T-helper 1 cell treated with Interleukin-12 subunit alpha and Interleukin-12 subunit beta and Interleukin-4 antibody, amounts not matched to agents 30 ng/mL and 1 ng/mL, for 36 hours (primary cell): ENCODE measurements around the gene HSD3B1. TPM values are rescaled to one million over a fixed set of nuclear protein-coding genes. Genes with fewer than 3 reads are reported as not detected.
"Not testable (repeated sequence)": the region's sequence is repeated elsewhere in the genome, so short reads cannot be mapped to it uniquely, and the experiment has no call there.

ENCODE experiments used
- intact Hi-C: fragments of 100-400 bp; cut with micrococcal nuclease; formaldehyde crosslinking; loops from one replicate; pipeline ENCODE4 v1.15.1; 2024
- total RNA-seq: library from RNA; stranded (reverse); gene quantifications from 2 replicates; pipeline ENCODE4 v1.2.3, GENCODE V29; 2022

The HSD3B1 gene
- total RNA-seq, 1 donor from 2014 or later, result not detected

DNA sequence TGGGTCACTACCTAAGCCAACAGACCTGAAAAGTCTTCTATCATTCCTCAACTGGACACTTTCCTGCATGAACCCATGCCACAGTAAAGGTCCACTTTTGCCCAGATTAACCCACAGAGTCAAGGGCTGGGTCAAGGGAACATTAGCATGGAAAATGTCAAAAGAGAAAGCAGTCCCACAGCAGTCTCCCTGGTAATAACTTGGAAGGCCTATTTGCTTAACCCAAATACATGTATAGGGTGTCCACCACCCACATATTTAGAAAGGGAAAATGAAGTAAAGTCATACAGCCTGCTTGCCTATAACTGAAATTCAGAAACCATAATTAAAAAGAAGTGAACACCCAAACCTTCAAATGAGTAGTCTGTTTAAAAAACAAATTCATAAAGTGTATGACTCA, 16.1 kb upstream of the HSD3B1 start:
- intact Hi-C loops, result no loop called here

DNA sequence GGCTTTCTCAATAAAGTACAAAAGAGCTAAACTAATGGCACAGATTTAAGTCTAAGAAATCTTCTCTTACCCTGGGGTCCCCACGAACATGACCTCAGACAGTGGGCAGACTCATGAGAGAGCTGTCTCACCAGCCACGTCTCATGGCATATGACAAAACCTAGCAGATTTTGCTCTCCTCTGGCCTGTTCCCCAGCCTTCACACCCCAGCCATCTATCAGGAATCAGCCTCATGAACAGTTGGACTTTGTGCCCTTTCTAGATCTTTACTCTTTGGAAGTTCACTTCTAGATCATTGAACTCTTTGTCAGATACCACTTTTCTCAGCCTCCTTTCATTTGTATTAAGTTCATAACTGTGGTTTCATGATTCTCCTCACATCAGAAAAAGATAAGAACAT, 14.2 kb upstream of the HSD3B1 start:
- intact Hi-C loops, result no loop called here

DNA sequence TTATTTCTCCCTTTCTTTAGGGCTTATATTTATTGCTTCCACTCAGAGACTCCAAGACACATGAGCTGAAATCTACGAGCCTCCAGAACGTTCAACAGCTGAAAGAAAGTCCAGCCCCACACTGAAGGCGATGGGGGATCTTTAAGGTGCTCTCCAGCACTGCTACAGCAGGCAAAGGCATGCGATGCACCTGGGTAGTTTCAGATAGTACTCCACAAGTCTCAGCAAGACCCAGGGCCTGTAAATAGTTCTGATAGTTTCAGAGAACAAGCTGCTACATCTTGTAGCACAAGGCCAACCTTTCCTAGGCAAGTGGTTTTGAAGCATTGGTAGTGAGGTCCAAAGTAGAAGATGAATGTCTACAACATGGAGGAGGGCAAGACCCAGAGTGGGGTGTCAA, 2.2 kb upstream of the HSD3B1 start:
- intact Hi-C loops, result no loop called here

DNA sequence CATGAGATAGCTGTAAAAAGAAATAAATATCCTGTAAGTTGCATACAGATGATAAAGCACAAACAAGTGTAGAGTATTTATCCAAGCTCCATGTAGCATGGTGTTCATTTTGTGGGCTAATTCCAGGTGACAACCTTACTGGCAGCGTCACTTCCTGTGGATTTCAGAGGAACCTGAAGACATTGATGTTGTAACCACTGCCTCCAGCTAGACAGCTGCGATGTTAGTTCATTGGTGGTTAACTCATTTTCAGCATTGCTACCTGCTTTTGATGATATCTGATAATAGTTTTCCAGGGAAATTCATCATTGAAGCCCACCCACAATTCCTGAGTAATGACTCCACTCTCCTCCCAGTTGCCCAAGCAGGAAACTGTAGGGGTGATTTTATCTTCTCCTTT, 3.0 kb downstream of the HSD3B1 start:
- intact Hi-C loops, result no loop called here

DNA sequence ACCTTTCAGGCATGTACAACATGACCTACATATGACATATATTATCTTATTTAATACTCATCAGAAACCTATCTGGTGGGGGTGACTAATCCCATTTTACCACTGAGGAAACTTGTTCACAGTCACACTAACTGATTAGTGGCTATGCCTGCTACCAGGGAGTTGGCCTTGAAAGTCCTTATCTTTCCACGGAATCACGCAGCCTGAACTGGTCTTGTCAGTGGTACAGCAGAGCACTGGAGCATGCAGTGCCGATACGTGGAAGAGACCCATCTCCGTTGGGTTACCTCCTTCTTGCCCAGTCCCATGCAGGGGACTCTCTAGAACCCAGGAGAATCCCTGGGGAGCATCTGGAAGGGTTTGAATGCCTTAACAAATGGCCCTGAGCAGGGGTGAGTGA, 8.2 kb downstream of the HSD3B1 start:
- intact Hi-C loops, result no loop called here

DNA sequence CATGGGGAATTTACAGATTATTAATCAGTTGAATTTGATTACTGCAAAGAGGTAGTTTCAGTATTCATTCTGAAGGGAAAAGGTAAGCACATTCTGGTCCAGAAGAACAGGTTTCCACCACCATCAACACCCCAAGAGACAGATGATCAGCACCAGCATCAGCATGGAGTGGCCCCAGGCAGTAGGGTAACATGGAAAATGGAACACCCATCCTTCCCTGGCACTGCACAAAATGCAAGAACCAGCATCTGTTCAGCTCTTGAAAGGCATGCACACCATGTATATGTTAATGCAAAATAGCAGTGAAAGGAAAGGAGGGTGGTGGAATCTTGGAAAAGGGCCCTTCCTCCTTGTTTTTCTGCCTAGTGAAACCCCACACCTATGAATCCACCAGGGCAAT, 9.2 kb downstream of the HSD3B1 start:
- intact Hi-C loops, result no loop called here

DNA sequence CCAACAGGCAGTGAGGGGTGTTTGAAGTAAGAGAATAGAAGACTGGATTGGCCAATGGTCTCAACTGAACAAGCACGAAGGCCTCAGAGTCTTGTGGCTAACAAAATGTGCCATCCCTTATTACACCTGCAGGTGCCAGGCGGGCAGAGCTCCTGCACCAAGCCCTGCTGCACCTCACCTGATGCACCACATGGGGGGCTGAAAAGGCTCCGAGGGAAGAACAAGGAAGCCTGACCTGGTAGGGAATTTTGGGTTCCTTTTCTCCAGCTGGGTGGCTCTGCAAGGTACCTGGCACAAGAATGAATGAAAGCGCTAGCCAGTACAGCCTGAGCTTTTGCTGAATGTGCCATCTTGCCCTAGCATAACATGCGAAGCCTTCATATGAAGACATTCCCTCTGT, 9.7 kb downstream of the HSD3B1 start:
- intact Hi-C loops, result no loop called here

DNA sequence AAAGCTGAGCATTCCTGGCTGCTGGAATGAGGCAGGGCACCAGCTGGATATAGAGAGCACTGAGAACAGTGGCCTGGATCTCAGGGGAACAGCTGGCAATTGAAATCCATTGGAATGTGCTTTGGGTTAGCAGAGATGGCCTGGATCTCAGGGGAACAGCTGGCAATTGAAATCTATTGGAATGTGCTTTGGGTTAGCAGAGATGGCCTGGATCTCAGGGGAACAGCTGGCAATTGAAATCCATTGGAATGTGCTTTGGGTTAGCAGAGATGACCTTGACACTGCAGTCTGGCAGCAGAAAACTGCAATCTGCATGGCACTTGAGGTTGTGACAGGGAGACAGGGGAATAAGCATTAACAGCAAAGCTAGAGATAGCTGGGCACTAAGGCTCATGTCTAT, 10.7 kb downstream of the HSD3B1 start:
- intact Hi-C loops, result not testable (repeated sequence)

DNA sequence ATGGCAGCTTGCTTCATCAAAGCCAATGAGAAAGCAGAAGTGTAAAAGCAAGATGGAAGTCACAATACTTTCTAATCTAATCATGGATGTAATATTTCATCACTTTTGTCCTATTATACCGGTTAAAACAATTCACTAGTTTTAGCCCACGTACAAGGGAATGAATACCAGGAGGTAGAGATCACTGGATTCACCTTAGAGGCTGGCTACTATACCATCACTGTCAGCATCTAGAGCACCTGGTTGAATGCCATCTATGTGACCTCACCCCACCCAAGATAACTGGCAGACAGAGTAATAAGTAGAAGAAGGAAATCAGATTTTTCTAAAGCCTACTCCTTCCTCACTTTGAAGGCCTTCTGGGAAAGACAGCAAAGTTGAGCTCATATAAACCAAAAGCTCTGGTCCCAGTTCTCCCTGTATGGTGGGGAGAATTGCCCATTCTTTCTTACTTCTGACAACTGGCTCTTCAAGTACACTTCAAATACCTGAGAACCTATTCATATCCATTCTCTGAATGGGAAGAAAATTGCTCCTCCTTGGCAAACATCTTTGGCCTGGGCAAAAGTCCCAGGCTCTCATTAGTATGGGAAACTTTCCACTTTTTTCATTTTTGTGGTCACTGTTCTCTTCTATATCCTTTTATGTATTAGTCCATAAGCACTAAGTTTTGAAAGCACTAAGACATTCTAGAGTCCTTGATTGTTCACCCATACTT, 24.8 kb downstream of the HSD3B1 start:
- intact Hi-C loops, result no loop called here

DNA sequence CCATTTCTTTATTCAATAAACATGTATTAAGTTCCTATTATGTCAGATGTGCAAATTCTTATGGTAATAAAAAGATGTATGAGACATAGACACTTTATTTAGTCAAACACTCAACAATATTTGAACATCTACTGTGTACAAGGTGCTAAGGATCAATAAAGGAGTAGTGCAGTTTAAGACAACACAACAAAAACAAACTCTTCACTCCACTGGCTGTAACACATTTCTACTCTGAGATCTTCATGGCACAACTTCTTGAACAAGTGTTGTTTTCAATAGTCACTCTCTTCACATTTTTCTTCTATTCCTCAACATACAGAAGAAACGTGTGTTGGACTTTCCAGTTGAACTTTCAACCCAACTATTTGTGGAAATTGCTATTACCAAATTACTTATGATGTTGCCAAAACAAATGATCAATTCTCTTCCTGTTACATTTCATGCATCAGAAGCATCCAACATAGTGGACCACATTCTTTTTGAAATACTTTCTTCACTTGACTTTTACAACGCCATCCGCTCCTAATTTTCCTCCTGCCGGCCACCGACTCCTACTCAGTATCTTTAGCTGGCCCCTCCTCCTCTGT, 25.4 kb downstream of the HSD3B1 start:
- intact Hi-C loops, result no loop called here

DNA sequence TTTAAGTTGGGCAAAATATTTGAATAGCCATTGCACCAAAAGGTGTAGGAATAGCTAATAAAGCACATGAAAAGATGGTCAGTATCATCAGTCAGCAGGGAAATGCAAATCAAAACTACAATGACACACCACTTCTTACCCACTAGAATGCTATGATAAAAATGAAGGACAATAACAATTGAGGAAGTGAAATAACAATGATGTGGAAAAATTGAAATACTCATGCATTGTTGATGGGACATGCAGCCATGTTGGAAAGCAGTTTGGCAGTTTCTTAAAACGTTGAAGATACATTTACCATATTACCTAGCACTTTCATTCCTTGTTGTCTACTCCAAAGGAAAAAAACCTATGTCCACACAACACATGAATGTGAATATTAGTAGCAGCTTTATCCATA, 28.4 kb downstream of the HSD3B1 start:
- intact Hi-C loops, result no loop called here

DNA sequence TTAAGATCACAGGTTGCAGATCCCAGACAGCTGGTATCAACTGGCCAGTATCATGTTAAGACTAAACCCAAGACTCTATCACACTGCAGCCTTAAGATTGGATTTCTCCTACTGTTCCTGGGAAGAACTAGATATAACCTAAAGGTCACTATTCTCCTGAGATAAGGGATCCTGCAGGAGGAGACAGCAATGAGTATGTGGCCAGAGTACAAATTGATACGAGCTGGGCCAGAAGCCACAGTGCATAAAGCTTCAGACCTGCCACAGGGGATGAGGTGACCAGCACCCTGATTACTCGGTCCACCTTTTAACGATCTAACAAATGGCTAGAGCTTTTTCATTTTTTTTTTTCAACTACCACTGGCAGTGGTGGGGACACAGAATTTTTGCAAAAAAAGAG, 31.0 kb downstream of the HSD3B1 start:
- intact Hi-C loops, result no loop called here

DNA sequence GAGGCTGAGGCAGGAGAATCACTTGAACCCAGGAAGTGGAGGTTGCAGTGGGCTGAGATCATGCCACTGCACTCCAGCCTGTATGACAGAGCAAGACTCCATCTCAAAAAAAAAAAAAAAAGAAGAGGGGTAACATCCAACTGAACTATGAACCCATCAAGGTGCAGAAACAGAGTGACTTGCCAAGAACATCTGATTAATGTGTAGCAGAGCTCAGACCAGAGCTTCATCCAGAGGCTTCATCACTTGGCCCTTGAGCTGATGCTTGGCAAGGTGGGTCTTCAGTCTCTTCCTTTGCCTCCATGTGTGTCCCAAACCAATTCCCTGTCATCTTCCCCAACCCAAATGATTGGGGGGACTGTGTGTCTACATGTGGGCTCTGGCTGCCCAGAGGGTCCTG, 32.6 kb downstream of the HSD3B1 start:
- intact Hi-C loops, result no loop called here

DNA sequence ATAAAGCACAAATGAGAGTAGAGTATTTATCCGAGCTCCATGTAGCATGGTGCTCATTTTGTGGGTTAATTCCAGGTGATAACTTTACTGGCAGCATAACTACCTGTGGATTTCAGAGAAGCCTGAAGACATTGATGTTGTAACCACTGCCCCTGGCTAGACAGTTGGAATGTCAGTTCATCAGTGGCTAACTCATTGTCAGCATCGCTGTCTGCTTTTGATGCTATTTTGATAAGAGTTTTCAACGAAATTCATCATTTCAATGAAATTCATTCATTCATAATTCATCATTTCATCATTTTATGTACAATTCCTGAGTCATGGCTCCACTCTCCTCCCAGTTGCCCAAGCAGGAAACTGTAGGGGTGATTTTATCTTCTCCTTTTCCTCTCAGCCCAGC, 34.4 kb downstream of the HSD3B1 start:
- intact Hi-C loops, result no loop called here

DNA sequence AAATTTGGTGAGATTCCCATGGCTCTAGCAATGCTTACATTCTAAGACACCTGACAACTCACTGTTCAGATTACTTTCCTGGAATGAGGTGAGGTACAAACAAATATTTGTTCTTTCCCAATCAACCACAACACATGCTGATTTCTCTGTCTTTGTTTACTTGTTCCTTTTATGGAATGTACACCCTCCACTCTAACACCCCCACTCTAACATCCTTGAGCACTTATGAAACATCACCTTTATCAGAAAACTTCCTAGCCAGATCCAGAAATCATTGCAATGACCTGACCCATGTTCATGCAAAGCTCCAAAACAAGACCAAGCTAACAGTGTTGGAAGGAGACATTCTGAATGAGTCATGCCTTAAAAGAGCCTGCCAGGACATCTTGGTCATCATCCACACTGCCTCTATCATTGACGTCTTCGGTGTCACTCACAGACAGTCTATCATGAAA, 35.5 kb downstream of the HSD3B1 start:
- intact Hi-C loops, result no loop called here

DNA sequence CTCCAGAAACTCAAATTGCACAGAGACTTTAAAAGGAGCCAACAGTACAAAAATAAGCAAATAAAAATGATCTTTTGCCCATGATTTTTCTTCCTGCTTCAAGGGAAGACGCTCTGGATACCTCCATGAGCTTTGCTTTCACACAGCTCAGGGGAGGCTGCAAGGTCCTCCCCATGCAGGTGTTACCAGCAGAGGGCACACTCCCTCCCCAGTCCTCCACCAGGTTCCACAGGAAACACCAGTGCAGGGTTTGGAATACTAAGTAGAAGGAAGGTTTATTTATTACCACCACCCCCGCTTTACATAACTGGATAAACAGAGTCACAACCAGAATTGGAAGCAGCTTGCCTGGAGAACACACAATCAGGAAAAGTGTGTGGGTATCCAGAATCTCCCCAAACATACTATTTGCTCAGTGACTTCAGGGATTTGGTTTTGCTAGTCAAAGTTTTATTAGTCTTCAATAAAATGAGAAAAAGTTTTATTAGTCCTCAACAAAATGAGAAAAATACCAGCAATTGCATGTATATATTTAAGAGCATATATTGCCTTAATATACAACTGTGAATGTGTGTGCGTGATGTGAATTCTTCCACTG, 37.3 kb downstream of the HSD3B1 start:
- intact Hi-C loops, result no loop called here

DNA sequence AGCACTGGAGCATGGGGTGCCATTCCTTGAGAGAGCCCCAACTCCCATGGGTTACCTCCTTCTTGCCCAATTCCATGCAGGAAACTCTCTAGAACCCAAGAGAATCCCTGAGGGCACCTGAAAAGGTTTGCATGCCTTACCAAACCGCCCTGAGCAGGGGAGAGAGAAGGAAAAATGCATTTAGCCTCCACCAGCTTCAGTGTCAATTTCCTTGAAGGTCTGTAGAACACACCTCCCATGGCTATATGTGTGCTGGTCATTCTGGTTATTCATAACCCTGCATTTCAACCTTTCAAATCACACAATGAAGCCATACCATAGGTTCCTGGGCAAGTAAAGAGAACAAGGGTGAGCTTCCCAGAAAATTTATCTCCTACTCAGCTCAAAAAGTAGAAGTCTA, 39.6 kb downstream of the HSD3B1 start:
- intact Hi-C loops, result no loop called here

DNA sequence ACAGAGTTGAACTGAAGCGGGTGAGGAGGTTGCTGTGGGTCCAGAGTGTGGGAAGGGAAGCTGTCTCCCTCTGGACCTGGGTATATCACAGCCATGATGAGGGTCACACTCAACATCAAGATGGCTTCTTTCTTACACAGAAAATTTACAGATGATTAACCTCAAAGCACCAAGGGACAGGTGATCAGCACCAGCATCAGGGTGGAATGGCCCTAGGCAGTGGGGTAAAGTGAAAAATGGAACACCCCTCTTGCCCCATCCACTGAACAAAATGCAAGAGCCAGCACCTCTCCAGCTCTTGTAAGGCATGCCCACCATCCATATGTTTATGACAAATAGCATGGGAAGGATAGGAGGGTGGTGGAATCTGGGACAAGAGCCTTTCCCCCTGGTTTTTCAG, 40.3 kb downstream of the HSD3B1 start:
- intact Hi-C loops, result no loop called here

DNA sequence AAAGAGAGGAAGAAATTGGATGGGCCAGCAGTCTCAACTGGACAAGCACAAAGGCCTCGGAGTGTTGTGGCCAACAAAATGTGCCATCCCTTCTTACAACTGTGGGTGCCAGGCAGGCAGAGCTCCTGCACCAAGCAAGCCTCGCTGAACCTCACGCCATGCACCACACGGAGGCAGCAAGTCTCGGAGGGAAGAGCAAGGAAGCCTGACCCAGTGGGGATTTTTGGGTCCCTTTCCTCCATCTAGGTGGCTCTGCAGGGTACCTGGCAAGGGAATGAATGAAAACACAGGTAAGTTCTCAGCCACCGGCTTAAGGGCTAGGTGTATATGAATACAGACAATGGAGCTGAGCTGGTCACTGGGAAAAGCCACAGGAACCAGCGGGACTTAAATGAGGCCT, 40.8 kb downstream of the HSD3B1 start:
- intact Hi-C loops, result no loop called here

DNA sequence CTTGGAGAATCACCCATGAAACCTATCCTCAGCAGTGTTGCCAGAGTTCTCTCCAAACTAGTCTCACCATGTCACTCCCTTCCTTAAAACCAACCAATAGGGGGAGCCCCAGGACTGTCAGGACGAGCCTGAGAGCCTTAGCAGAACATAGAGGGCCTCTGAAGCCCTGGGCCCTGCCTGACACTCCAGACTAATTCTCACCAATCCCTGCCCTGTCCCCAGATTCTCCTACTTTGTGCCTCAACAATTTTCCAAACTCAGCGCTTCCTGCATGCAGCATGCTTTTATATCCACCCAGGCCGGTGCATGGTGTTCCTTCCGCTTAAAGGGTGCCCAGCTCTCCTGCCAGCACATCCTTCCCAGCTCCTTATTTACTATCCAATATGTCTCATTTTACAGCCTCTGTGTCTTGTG, 42.7 kb downstream of the HSD3B1 start:
- intact Hi-C loops, result loop anchor here (1.0 kb wide), 1 partner anchor 126 kb away; no protein-coding TSS in a partner anchor

DNA sequence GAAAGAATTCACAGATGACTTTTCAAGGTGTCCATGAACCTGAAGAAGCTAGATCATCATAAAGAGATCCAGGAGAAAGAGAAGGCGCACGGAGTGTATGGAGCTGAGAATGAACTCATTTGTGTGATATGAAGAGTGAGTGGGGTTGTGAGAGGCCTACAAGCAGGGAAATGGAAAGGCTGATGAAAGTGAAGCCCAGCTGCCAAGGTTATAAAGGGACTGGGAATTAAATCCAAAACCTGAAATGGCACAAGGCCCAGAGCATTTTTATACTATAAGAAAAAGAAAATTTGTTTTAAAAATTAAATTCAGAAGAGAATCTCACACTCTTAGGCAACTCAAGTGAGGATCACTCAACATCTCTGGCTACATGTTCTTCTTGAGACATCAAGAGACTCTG, 43.4 kb downstream of the HSD3B1 start:
- intact Hi-C loops, result no loop called here

DNA sequence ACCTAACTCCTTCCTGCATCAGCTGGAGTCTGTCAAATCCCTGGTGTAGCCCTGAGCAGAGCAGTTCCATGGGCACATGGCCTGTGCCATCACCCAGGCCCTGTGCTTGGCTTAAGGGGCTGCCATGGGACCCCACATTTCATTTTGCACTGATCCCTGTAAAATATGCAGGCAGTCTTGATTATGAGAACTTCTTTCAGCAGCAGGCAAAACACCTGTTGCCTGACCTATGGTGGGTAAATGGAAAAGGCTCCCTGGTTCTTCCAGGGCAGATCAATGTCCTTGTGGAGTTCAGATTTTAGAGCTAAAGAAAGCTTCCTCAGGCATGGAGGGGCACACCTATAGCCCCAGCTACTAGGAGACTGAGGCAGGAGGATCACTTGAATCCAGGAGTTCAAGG, 44.2 kb downstream of the HSD3B1 start:
- intact Hi-C loops, result no loop called here

DNA sequence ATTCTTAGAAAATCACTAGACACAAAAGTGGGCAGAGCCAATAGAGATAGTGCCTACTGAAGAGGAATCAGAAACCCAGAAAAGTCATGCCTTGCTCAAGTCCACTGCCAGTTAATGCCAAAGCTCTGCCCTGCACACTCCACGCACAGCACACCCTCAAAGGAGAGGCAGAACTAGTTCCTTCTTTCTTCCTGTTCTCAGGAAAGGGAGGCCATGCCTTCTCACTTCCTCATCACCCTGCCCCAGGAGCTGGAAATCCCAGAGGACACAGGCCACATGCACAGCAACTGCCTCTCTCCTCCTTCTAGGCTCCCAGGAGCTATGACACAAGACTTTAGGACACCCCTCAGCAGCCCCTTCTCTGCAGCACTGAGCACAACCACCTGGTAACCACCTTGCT, 45.6 kb downstream of the HSD3B1 start:
- intact Hi-C loops, result not testable (repeated sequence)
